ENCODE measurements around the gene ARL5C. TPM values are rescaled to one million over a fixed set of nuclear protein-coding genes. Genes with fewer than 3 reads are reported as not detected.
"Not testable (repeated sequence)": the region's sequence is repeated elsewhere in the genome, so short reads cannot be mapped to it uniquely, and the experiment has no call there.

The ARL5C gene
- total RNA-seq, 2 donors from 2014 or later, result 0.25 TPM; not detected in 1

- Mint-ChIP-seq H3K36me3 (no peaks in the 10 kb centered on the region), H3K27ac (no peak overlapping the region), H3K9me3 (no peaks in the 10 kb centered on the region)
- DNase-seq (ENCODE audit: low spot score in 2 of 2) (peak in 1 of 2 donors; percentile 77), ATAC-seq (peak; percentile 83 to 85)
Observed at GRCh38 chr17:39174920-39175694, 9.1 kb upstream of the ARL5C start.

- DNase-seq (ENCODE audit: low spot score in 2 of 2), result no peak
- no peaks in the 10 kb centered on the region for H3K36me3 Mint-ChIP-seq
- no peaks in the 10 kb centered on the region for H3K9me3 Mint-ChIP-seq
- peak overlapping the region in 1 of 2 donors; percentile 40 for H3K27ac Mint-ChIP-seq
- ATAC-seq, result no peak
Observed at GRCh38 chr17:39173526-39174274, 7.7 kb upstream of the ARL5C start.

GRCh38 chr17:39173080-39173479 is 7.1 kb upstream of the ARL5C start:
- H3K27ac Mint-ChIP-seq, result peak overlapping the region; percentile 40 to 50
- peaks cover 0 to 4% of the 10 kb centered on the region in 2 donors for H3K9me3 Mint-ChIP-seq
- no peak for DNase-seq (ENCODE audit: low spot score in 2 of 2)
- ATAC-seq, result peak in 1 of 2 donors; percentile 9
- peaks cover 0 to 4% of the 10 kb centered on the region in 2 donors for H3K36me3 Mint-ChIP-seq

GRCh38 chr17:39171933-39172332 is 6.0 kb upstream of the ARL5C start:
- DNase-seq (ENCODE audit: low spot score in 2 of 2) (no peak), ATAC-seq (no peak)
- peaks cover 0 to 4% of the 10 kb centered on the region in 2 donors for H3K9me3 Mint-ChIP-seq
- peaks cover 0 to 4% of the 10 kb centered on the region in 2 donors for H3K36me3 Mint-ChIP-seq
- no peak overlapping the region for H3K27ac Mint-ChIP-seq

GRCh38 chr17:39170558-39170957 is 4.6 kb upstream of the ARL5C start:
- H3K36me3 Mint-ChIP-seq, result peaks cover 0 to 4% of the 10 kb centered on the region in 2 donors
- no peak overlapping the region for H3K27ac Mint-ChIP-seq
- no peak for DNase-seq (ENCODE audit: low spot score in 2 of 2)
- ATAC-seq, result no peak
- H3K9me3 Mint-ChIP-seq, result peaks cover 0 to 4% of the 10 kb centered on the region in 2 donors

- no peak for ATAC-seq
- Mint-ChIP-seq H3K36me3 (peaks cover 0 to 5% of the 10 kb centered on the region in 2 donors), H3K27ac (no peak overlapping the region), H3K9me3 (peaks cover 0 to 4% of the 10 kb centered on the region in 2 donors)
- DNase-seq (ENCODE audit: low spot score in 2 of 2), result no peak
Observed at GRCh38 chr17:39170109-39170508, 4.1 kb upstream of the ARL5C start.

GRCh38 chr17:39169518-39169917 is 3.6 kb upstream of the ARL5C start:
- H3K9me3 Mint-ChIP-seq, result peaks cover 0 to 4% of the 10 kb centered on the region in 2 donors
- H3K36me3 Mint-ChIP-seq, result peaks cover 0 to 8% of the 10 kb centered on the region in 2 donors
- H3K27ac Mint-ChIP-seq, result no peak overlapping the region
- ATAC-seq (no peak), DNase-seq (ENCODE audit: low spot score in 2 of 2) (no peak)

- DNase-seq (ENCODE audit: low spot score in 2 of 2) (no peak), ATAC-seq (no peak)
- Mint-ChIP-seq H3K9me3 (peaks cover 0 to 4% of the 10 kb centered on the region in 2 donors), H3K36me3 (peaks cover 0 to 8% of the 10 kb centered on the region in 2 donors), H3K27ac (no peak overlapping the region)
Observed at GRCh38 chr17:39169101-39169500, 3.1 kb upstream of the ARL5C start.

- H3K36me3 Mint-ChIP-seq, ATAC-seq: not testable (repeated sequence)
Observed at GRCh38 chr17:39168503-39168902, 2.5 kb upstream of the ARL5C start.

GRCh38 chr17:39167476-39167875 is 1.5 kb upstream of the ARL5C start:
- H3K9me3 Mint-ChIP-seq, result peaks cover 0 to 4% of the 10 kb centered on the region in 2 donors
- H3K36me3 Mint-ChIP-seq, result peaks cover 0 to 8% of the 10 kb centered on the region in 2 donors
- DNase-seq (ENCODE audit: low spot score in 2 of 2), result no peak
- no peak for ATAC-seq
- H3K27ac Mint-ChIP-seq, result no peak overlapping the region

More at GRCh38 chr17:39168503-39168902, 2.5 kb upstream of the ARL5C start:
- not testable (repeated sequence) for H3K9me3 Mint-ChIP-seq; H3K27ac Mint-ChIP-seq; DNase-seq (ENCODE audit: low spot score in 2 of 2)

GRCh38 chr17:39166437-39167335 is 725 bp upstream of the ARL5C start:
- DNase-seq (ENCODE audit: low spot score in 2 of 2) (no peak), ATAC-seq (no peak)
- Mint-ChIP-seq H3K27ac (no peak overlapping the region), H3K9me3 (peaks cover 0 to 4% of the 10 kb centered on the region in 2 donors), H3K36me3 (peaks cover 0 to 8% of the 10 kb centered on the region in 2 donors)

- Mint-ChIP-seq H3K9me3 (peaks cover 0 to 4% of the 10 kb centered on the region in 2 donors), H3K36me3 (peaks cover 0 to 8% of the 10 kb centered on the region in 2 donors), H3K27ac (peak overlapping the region in 1 of 2 donors; percentile 82)
- DNase-seq (ENCODE audit: low spot score in 2 of 2) (no peak), ATAC-seq (peak in 1 of 2 donors; percentile 43)
Observed at GRCh38 chr17:39165178-39165840, 652 bp downstream of the ARL5C start.

- Mint-ChIP-seq H3K9me3 (peaks cover 0 to 4% of the 10 kb centered on the region in 2 donors), H3K36me3 (peaks cover 0 to 8% of the 10 kb centered on the region in 2 donors), H3K27ac (peak overlapping the region in 1 of 2 donors; percentile 82)
- DNase-seq (ENCODE audit: low spot score in 2 of 2) (peak; percentile 78 to 82), ATAC-seq (peak; percentile 97)
Observed at GRCh38 chr17:39164675-39165143, 1.3 kb downstream of the ARL5C start.

GRCh38 chr17:39161962-39162361 is 4.0 kb downstream of the ARL5C start:
- DNase-seq (ENCODE audit: low spot score in 2 of 2) (no peak), ATAC-seq (no peak)
- Mint-ChIP-seq H3K9me3 (no peaks in the 10 kb centered on the region), H3K36me3 (peaks cover 0 to 4% of the 10 kb centered on the region in 2 donors), H3K27ac (no peak overlapping the region)

- DNase-seq (ENCODE audit: low spot score in 2 of 2) (no peak), ATAC-seq (no peak)
- H3K27ac Mint-ChIP-seq, result peak overlapping the region in 1 of 2 donors; percentile 33
- H3K36me3 Mint-ChIP-seq, result peaks cover 6 to 10% of the 10 kb centered on the region in 2 donors
- no peaks in the 10 kb centered on the region for H3K9me3 Mint-ChIP-seq
Observed at GRCh38 chr17:39158623-39159022, 7.3 kb downstream of the ARL5C start.

- H3K36me3 Mint-ChIP-seq, result peaks cover 6 to 12% of the 10 kb centered on the region in 2 donors
- ATAC-seq, result no peak
- H3K27ac Mint-ChIP-seq, result no peak overlapping the region
Observed at GRCh38 chr17:39156491-39156890, 9.5 kb downstream of the ARL5C start.

More at GRCh38 chr17:39156491-39156890, 9.5 kb downstream of the ARL5C start:
- H3K9me3 Mint-ChIP-seq, result no peaks in the 10 kb centered on the region
- no peak for DNase-seq (ENCODE audit: low spot score in 2 of 2)
